BJ (cell line): ENCODE results near the gene FSTL5. TPM values are rescaled to one million over a fixed set of nuclear protein-coding genes. Genes with fewer than 3 reads are reported as not detected.

Source experiments
- CTCF ChIA-PET: fragments of 350-600 bp; formaldehyde crosslinking; extraction: SDS; loops from one replicate; lab custom pipeline; 2021; ENCODE audit warnings: antibody characterized with exemption, inconsistent platforms; lab: Yijun Ruan, JAX
- POLR2A ChIA-PET: fragments of 300-600 bp; sonication (Branson Sonifier 250); formaldehyde crosslinking; extraction: SDS; loops from one replicate; lab custom pipeline; 2021; ENCODE audit warnings: antibody characterized with exemption; lab: Charles Lee
- DNase-seq: peaks from one replicate; pipeline ENCODE4 v3.0.0-alpha.2; 2011; ENCODE audit warnings: low read depth
- H3K27me3 ChIP-seq: 2 replicates; pipeline ENCODE4 v1.6.0; 2011; ENCODE audit warnings: low read length; ENCODE audit not compliant: control insufficient read depth, insufficient read depth
- H3K36me3 ChIP-seq: 2 replicates; pipeline ENCODE4 v1.5.1; 2011; ENCODE audit warnings: low read length; ENCODE audit not compliant: control insufficient read depth, insufficient read depth
- H3K4me3 ChIP-seq: 2 replicates; pipeline ENCODE4 v1.5.1; 2011; ENCODE audit warnings: low read depth, mild to moderate bottlenecking, control low read depth, low read length
- CTCF ChIP-seq: IDR thresholded peaks from 2 replicates; pipeline ENCODE4 v1.5.1; 2011; ENCODE audit warnings: low read depth, mild to moderate bottlenecking, control low read depth, inconsistent platforms, low read length, moderate library complexity; ENCODE audit not compliant: insufficient read depth
- polyA plus RNA-seq: library from polyadenylated mRNA; depleted of rRNA; stranded (reverse); fragments of >200 nt; gene quantifications from 2 replicates; pipeline ENCODE4 v1.2.3, GENCODE V29; 2011

The FSTL5 gene
- polyA plus RNA-seq, 1 experiment, result not detected

- CTCF ChIA-PET, result interaction anchor here (0.7 kb wide), 1 partner anchor 18 kb away, joined by 4 read pairs; no protein-coding TSS in a partner anchor
- POLR2A ChIA-PET, result no interaction called here
- TF ChIP-seq CTCF, result no peak
Measured at GRCh38 chr4:162151386-162151785, 12.4 kb downstream of the FSTL5 start.

GRCh38 chr4:162149644-162150043 lies 14.2 kb downstream of the FSTL5 start:
- H3K27me3 ChIP-seq, result no peaks in the 10 kb centered on the region
- CTCF ChIA-PET, result interaction anchor here (0.6 kb wide), 1 partner anchor 479 kb away, joined by 3 read pairs; no protein-coding TSS in a partner anchor
- POLR2A ChIA-PET, result no interaction called here
- no peaks in the 10 kb centered on the region for H3K36me3 ChIP-seq
- H3K4me3 ChIP-seq, result no peak overlapping the region
- TF ChIP-seq CTCF, result no peak
- DNase-seq, result no peak

More at GRCh38 chr4:162151386-162151785, 12.4 kb downstream of the FSTL5 start:
- Histone ChIP-seq H3K36me3 (no peaks in the 10 kb centered on the region), H3K27me3 (no peaks in the 10 kb centered on the region), H3K4me3 (no peak overlapping the region)
- no peak for DNase-seq

GRCh38 chr4:162140051-162140683 lies 23.6 kb downstream of the FSTL5 start:
- H3K27me3 ChIP-seq, result no peaks in the 10 kb centered on the region
- CTCF ChIA-PET, result no interaction called here
- no peaks in the 10 kb centered on the region for H3K36me3 ChIP-seq
- POLR2A ChIA-PET, result no interaction called here
- no peak overlapping the region for H3K4me3 ChIP-seq
- no peak for DNase-seq
- TF ChIP-seq CTCF, result no peak

- TF ChIP-seq CTCF, result no peak
- Histone ChIP-seq H3K27me3 (no peaks in the 10 kb centered on the region), H3K4me3 (no peak overlapping the region), H3K36me3 (no peaks in the 10 kb centered on the region)
- DNase-seq, result no peak
- CTCF ChIA-PET, result no interaction called here
- POLR2A ChIA-PET, result no interaction called here
Measured at GRCh38 chr4:162139412-162139811, 24.4 kb downstream of the FSTL5 start.

GRCh38 chr4:162131256-162131655 lies 32.5 kb downstream of the FSTL5 start:
- Histone ChIP-seq H3K27me3 (no peaks in the 10 kb centered on the region), H3K4me3 (no peak overlapping the region), H3K36me3 (no peaks in the 10 kb centered on the region)
- ChIA-PET CTCF (no interaction called here), POLR2A (no interaction called here)
- no peak for DNase-seq
- TF ChIP-seq CTCF, result 0 out of 2 replicates have a peak, but pooled peaks have one; percentile 4
